Measurements from ENCODE around the gene UNC13A. TPM values are rescaled to one million over a fixed set of nuclear protein-coding genes. Genes with fewer than 3 reads are reported as not detected.

Gene UNC13A
- total and polyA plus RNA-seq, 2 of the 13 experiments (the other 11 are each of a cell fraction or from before 2014, with no cell fraction given): 0.11 to 0.45 TPM

DNA sequence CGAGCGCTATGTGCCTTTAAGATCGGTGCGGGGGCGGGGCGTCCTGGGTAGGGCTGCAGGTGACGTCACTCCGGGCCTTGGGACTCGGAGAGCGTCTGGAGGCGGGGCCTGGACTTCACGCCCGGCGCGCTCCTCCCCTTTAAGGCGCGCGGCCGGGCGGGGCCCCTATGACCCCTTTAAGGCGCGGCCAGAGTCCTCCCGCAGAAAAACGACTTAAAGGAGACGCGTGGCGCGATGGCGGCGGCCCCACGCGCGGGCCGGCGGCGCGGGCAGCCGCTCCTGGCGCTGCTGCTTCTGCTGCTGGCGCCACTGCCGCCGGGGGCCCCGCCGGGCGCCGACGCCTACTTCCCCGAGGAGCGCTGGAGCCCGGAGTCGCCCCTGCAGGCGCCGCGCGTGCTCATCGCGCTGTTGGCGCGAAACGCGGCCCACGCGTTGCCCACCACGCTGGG is 132.7 kb downstream of the UNC13A start, which contains the start of gene COLGALT1 (continued):
- no peak for TF ChIP-seq ZSCAN20 (CRISPR knock-in tag; IDR thresholded peaks at IDR 0.05; ENCODE audit: borderline replicate concordance)
- TF ChIP-seq MTA1 (CRISPR knock-in tag; IDR thresholded peaks at IDR 0.05; ENCODE audit: borderline replicate concordance): no peak
- TF ChIP-seq KDM2A (CRISPR knock-in tag; IDR thresholded peaks at IDR 0.05; ENCODE audit: borderline replicate concordance, low read depth): no peak
- no peak for TF ChIP-seq ZFAT (CRISPR knock-in tag; conservative IDR thresholded peaks at IDR 0.05)
- TF ChIP-seq ERF (CRISPR knock-in tag; IDR thresholded peaks at IDR 0.05): no peak
- TF ChIP-seq, protein P1, sequence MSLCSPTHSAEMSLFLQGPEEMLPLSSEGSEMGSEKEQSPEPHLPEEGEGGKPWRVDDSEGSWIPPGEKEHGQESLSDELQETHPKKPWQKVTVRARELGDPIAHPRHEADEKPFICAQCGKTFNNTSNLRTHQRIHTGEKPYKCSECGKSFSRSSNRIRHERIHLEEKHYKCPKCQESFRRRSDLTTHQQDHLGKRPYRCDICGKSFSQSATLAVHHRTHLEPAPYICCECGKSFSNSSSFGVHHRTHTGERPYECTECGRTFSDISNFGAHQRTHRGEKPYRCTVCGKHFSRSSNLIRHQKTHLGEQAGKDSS (CRISPR knock-in tag; IDR thresholded peaks at IDR 0.05; ENCODE audit: borderline replicate concordance, low read depth): no peak
- TF ChIP-seq ZMYM4 (CRISPR knock-in tag; IDR thresholded peaks at IDR 0.05): no peak; the same call in 1 of the 2 replicates
- TF ChIP-seq ELF3 (CRISPR knock-in tag; IDR thresholded peaks at IDR 0.05): no peak; the same call in 1 of the 2 replicates
- TF ChIP-seq, protein P2, sequence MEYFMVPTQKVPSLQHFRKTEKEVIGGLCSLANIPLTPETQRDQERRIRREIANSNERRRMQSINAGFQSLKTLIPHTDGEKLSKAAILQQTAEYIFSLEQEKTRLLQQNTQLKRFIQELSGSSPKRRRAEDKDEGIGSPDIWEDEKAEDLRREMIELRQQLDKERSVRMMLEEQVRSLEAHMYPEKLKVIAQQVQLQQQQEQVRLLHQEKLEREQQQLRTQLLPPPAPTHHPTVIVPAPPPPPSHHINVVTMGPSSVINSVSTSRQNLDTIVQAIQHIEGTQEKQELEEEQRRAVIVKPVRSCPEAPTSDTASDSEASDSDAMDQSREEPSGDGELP (IDR thresholded peaks at IDR 0.05; ENCODE audit: borderline replicate concordance, low read depth): no peak
- TF ChIP-seq HES4 (CRISPR knock-in tag; IDR thresholded peaks at IDR 0.05; ENCODE audit: borderline replicate concordance): no peak
- TF ChIP-seq SCMH1 (CRISPR knock-in tag; IDR thresholded peaks at IDR 0.05; ENCODE audit: borderline replicate concordance): no peak
- no peak for TF ChIP-seq HMG20B (CRISPR knock-in tag; conservative IDR thresholded peaks at IDR 0.05)
- no peak for TF ChIP-seq ZNF317 (CRISPR knock-in tag; IDR thresholded peaks at IDR 0.05)
- TF ChIP-seq SP5 (CRISPR knock-in tag; IDR thresholded peaks at IDR 0.05; ENCODE audit: borderline replicate concordance, low read depth): 0 out of 2 replicates have a peak, but pooled peaks have one; percentile 42
- TF ChIP-seq KDM6A (CRISPR knock-in tag; IDR thresholded peaks at IDR 0.05; ENCODE audit: low read depth): no peak
- no peak for TF ChIP-seq ZNF441 (CRISPR knock-in tag; IDR thresholded peaks at IDR 0.05; ENCODE audit: borderline replicate concordance)
- TF ChIP-seq ZNF7 (CRISPR knock-in tag; IDR thresholded peaks at IDR 0.05): no peak
- TF ChIP-seq ZSCAN21 (CRISPR knock-in tag; IDR thresholded peaks at IDR 0.05; ENCODE audit: borderline replicate concordance): no peak
- TF ChIP-seq BHLHE40 (IDR thresholded peaks at IDR 0.05; ENCODE audit: low read length): no peak
- TF ChIP-seq ZBTB14 (CRISPR knock-in tag; IDR thresholded peaks at IDR 0.05): no peak
- peak; percentile 61; the same call in 1 of the 2 replicates for TF ChIP-seq RFX5 (IDR thresholded peaks at IDR 0.05; ENCODE audit: low read depth, low read length)
- no peak for TF ChIP-seq NFIC (IDR thresholded peaks at IDR 0.05; ENCODE audit: low read length)
- TF ChIP-seq, protein P3, sequence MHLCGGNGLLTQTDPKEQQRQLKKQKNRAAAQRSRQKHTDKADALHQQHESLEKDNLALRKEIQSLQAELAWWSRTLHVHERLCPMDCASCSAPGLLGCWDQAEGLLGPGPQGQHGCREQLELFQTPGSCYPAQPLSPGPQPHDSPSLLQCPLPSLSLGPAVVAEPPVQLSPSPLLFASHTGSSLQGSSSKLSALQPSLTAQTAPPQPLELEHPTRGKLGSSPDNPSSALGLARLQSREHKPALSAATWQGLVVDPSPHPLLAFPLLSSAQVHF (CRISPR knock-in tag; IDR thresholded peaks at IDR 0.05): no peak
- TF ChIP-seq FOXK1 (CRISPR knock-in tag; IDR thresholded peaks at IDR 0.05; ENCODE audit: borderline replicate concordance, low read depth): no peak

Data from HepG2 (cell line).